Duodenal mucosa (tissue), 2 donors: ENCODE data around the gene TEAD1.
A peak's percentile ranks its signal among the peaks of the same experiment; 100 is the strongest.

Experiments
- H3K27ac ChIP-seq: one replicate; pipeline ENCODE4 v1.7.0; 2013; ENCODE audit warnings: low read depth, low read length
- H3K27me3 ChIP-seq, 2 donors: one replicate each; pipeline ENCODE4 v1.7.0; 2013; ENCODE audit warnings: low read length in 2 of 2, control low read depth in 1 of 2; ENCODE audit not compliant: insufficient read depth in 2 of 2, control insufficient read depth in 1 of 2
- H3K36me3 ChIP-seq, 2 donors: one replicate each; pipeline ENCODE4 v1.7.0; 2013; ENCODE audit warnings: low read length in 2 of 2, control low read depth in 1 of 2; ENCODE audit not compliant: insufficient read depth in 2 of 2, control insufficient read depth in 1 of 2
- H3K4me1 ChIP-seq, 2 donors: one replicate each; pipeline ENCODE4 v1.7.0; 2013; ENCODE audit warnings: low read length in 2 of 2, control low read depth in 1 of 2; ENCODE audit not compliant: insufficient read depth in 2 of 2, control insufficient read depth in 1 of 2
- H3K4me3 ChIP-seq, 2 donors: one replicate each; pipeline ENCODE4 v1.7.0; 2013; ENCODE audit warnings: low read length in 2 of 2, low read depth in 1 of 2
- H3K9ac ChIP-seq, 2 donors: one replicate each; pipeline ENCODE4 v1.7.0; 2013; ENCODE audit warnings: low read length in 2 of 2, low read depth in 1 of 2
- H3K9me3 ChIP-seq, 2 donors: one replicate each; pipeline ENCODE4 v1.7.0; 2013; ENCODE audit warnings: low read length in 2 of 2, control low read depth in 1 of 2; ENCODE audit not compliant: control insufficient read depth in 1 of 2

Gene TEAD1

GRCh38 chr11:12811861-12812260 is 137.6 kb downstream of the TEAD1 start:
- peaks cover 31 to 38% of the 10 kb centered on the region in 2 donors for H3K4me1 ChIP-seq
- no peaks in the 10 kb centered on the region for H3K9me3 ChIP-seq
- H3K36me3 ChIP-seq, result no peaks in the 10 kb centered on the region
- no peak overlapping the region for H3K9ac ChIP-seq
- no peak overlapping the region for H3K27ac ChIP-seq
- no peaks in the 10 kb centered on the region for H3K27me3 ChIP-seq
- H3K4me3 ChIP-seq, result no peak overlapping the region

GRCh38 chr11:12812849-12813248 is 138.6 kb downstream of the TEAD1 start:
- H3K36me3 ChIP-seq, result no peaks in the 10 kb centered on the region
- no peak overlapping the region for H3K9ac ChIP-seq
- no peak overlapping the region for H3K4me3 ChIP-seq
- no peaks in the 10 kb centered on the region for H3K9me3 ChIP-seq
- H3K27me3 ChIP-seq, result no peaks in the 10 kb centered on the region
- H3K27ac ChIP-seq, result no peak overlapping the region
- peaks cover 31 to 38% of the 10 kb centered on the region in 2 donors for H3K4me1 ChIP-seq

- no peak overlapping the region for H3K4me3 ChIP-seq
- H3K27me3 ChIP-seq, result no peaks in the 10 kb centered on the region
- H3K27ac ChIP-seq, result no peak overlapping the region
- no peaks in the 10 kb centered on the region for H3K36me3 ChIP-seq
- peak overlapping the region in 1 of 2 donors; percentile 30 for H3K9ac ChIP-seq
- H3K4me1 ChIP-seq, result peaks cover 31 to 38% of the 10 kb centered on the region in 2 donors
- no peaks in the 10 kb centered on the region for H3K9me3 ChIP-seq
Observed at GRCh38 chr11:12813371-12814225, 139.4 kb downstream of the TEAD1 start.

DNA sequence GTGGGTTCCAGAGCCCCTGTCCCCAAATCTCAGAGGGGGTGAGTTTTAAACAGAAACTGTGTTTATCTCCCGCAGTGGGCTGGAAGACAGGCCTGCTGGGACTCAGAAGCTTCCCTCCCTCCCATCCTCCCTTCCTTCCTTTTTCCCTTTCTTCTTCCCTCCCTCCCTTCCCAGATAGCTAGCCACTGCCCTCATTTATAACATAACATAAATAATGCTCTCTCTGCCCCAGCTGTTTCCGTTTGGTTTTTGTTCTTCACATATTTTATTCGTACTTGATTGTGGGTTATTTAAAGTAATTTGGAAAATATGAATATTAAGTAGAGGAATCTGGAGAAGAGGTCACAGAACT is 140.9 kb downstream of the TEAD1 start:
- peaks cover 21 to 30% of the 10 kb centered on the region in 2 donors for H3K4me1 ChIP-seq
- no peaks in the 10 kb centered on the region for H3K9me3 ChIP-seq
- no peaks in the 10 kb centered on the region for H3K27me3 ChIP-seq
- H3K27ac ChIP-seq, result no peak overlapping the region
- peak overlapping the region; percentile 37 to 52 for H3K4me3 ChIP-seq
- H3K9ac ChIP-seq, result peak overlapping the region in 1 of 2 donors; percentile 40
- no peaks in the 10 kb centered on the region for H3K36me3 ChIP-seq

- H3K9me3 ChIP-seq, result no peaks in the 10 kb centered on the region
Observed at GRCh38 chr11:12815931-12816494, 141.8 kb downstream of the TEAD1 start.

DNA sequence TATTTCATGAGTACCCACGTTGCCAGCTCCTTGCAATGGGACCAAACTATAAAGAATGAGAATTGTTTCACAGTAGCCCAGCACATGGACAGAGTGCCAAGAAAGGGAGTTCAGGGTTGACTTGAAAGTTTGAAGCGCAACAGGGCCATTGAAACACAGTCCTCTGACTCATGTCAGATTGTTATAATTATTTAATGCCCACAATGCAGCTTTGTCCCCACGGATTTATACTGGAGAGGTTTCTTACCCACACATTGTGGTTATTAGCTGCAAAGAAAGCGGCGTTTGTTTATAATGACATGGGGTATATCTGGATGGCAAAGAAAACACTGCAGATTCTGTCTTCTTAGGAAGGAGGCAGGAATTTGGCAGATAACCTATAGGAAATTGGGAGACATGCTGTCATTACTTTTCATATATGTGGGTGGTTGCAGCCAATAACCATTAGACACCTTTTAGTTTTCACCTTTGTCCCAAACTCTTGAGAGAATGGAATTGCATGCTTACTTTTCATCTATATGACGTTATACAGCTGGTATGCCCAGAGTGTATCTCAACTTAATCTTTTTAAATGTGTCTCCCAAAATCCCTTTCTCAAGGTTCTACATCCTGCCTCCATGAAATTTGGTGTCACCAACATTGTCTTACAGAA is 143.6 kb downstream of the TEAD1 start:
- no peaks in the 10 kb centered on the region for H3K27me3 ChIP-seq
- H3K9ac ChIP-seq, result no peak overlapping the region
- no peak overlapping the region for H3K4me3 ChIP-seq
- no peaks in the 10 kb centered on the region for H3K36me3 ChIP-seq
- H3K27ac ChIP-seq, result no peak overlapping the region
- H3K4me1 ChIP-seq, result peaks cover 21 to 35% of the 10 kb centered on the region in 2 donors
- H3K9me3 ChIP-seq, result no peaks in the 10 kb centered on the region

More at GRCh38 chr11:12815931-12816494, 141.8 kb downstream of the TEAD1 start:
- no peaks in the 10 kb centered on the region for H3K36me3 ChIP-seq
- H3K9ac ChIP-seq, result no peak overlapping the region
- no peaks in the 10 kb centered on the region for H3K27me3 ChIP-seq
- peaks cover 21 to 30% of the 10 kb centered on the region in 2 donors for H3K4me1 ChIP-seq
- H3K4me3 ChIP-seq, result no peak overlapping the region
- H3K27ac ChIP-seq, result no peak overlapping the region

DNA sequence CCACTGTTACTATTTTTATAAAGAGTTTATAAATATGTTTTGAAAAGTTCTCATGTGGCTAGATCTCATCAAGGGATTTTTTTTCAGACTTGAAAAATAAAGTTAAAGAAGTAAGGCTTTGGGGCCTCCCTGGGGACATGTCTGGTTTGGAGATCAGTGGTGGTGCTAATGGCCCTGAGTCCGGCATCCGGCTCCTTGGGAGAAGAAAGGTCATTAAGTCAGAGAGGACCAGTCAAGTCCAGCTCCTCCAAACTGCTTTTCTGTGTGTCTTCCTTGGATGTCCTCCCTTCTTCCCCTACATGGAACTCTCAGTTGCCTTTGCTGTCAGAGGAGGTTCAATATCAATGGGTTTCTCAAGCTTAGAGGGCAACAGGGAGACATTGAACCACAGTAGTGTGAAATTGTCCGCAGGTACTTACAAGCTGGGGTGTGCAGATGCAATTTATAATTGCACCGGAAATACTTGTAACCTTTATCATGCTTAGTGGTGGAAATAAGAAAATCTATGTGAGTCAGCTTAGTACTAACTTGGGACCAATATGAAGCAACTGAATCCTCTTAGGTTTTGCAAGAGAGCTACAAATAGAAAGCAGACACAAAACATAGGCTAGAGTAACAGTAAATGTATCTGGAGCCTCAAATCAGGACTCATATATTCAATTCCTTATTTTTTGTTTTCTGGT is 144.3 kb downstream of the TEAD1 start:
- Histone ChIP-seq H3K9me3 (no peaks in the 10 kb centered on the region), H3K4me3 (no peak overlapping the region), H3K4me1 (peaks cover 22 to 35% of the 10 kb centered on the region in 2 donors), H3K27me3 (no peaks in the 10 kb centered on the region), H3K27ac (no peak overlapping the region), H3K9ac (no peak overlapping the region), H3K36me3 (no peaks in the 10 kb centered on the region)

- Histone ChIP-seq H3K27me3 (no peaks in the 10 kb centered on the region), H3K27ac (no peak overlapping the region), H3K4me1 (peaks cover 16 to 38% of the 10 kb centered on the region in 2 donors), H3K9ac (no peak overlapping the region), H3K36me3 (no peaks in the 10 kb centered on the region), H3K4me3 (no peak overlapping the region), H3K9me3 (no peaks in the 10 kb centered on the region)
Observed at GRCh38 chr11:12822392-12823022, 148.3 kb downstream of the TEAD1 start.

- H3K4me3 ChIP-seq, result no peak overlapping the region
- no peaks in the 10 kb centered on the region for H3K36me3 ChIP-seq
- no peaks in the 10 kb centered on the region for H3K9me3 ChIP-seq
- no peaks in the 10 kb centered on the region for H3K27me3 ChIP-seq
- no peak overlapping the region for H3K9ac ChIP-seq
- H3K27ac ChIP-seq, result no peak overlapping the region
- peaks cover 26 to 53% of the 10 kb centered on the region in 2 donors for H3K4me1 ChIP-seq
Observed at GRCh38 chr11:12824281-12825041, 150.2 kb downstream of the TEAD1 start.
